Measurements from ENCODE around the gene RASSF8.

GRCh38 chr12:26011099-26011498 is 52.6 kb downstream of the RASSF8 start:
- TF ChIP-seq EP300 (IDR thresholded peaks at IDR 0.05) (peak in 2 of 4 donors; percentile 1 to 84), POLR2A (IDR thresholded peaks at IDR 0.05) (no peak)
